CD4-positive, alpha-beta T cell treated with Interleukin-15 for 4 hours (primary cell): ENCODE data around the gene CROCC2.

Experiments
- DNase-seq: peaks from one replicate; pipeline ENCODE4 v3.0.0-alpha.2; 2020; ENCODE audit warnings: low spot score

CROCC2 gene

GRCh38 chr2:240921311-240921994 lies 15.3 kb downstream of the CROCC2 start:
- DNase-seq, result no peak

GRCh38 chr2:240921995-240922244 lies 15.8 kb downstream of the CROCC2 start:
- DNase-seq, result no peak

DNA sequence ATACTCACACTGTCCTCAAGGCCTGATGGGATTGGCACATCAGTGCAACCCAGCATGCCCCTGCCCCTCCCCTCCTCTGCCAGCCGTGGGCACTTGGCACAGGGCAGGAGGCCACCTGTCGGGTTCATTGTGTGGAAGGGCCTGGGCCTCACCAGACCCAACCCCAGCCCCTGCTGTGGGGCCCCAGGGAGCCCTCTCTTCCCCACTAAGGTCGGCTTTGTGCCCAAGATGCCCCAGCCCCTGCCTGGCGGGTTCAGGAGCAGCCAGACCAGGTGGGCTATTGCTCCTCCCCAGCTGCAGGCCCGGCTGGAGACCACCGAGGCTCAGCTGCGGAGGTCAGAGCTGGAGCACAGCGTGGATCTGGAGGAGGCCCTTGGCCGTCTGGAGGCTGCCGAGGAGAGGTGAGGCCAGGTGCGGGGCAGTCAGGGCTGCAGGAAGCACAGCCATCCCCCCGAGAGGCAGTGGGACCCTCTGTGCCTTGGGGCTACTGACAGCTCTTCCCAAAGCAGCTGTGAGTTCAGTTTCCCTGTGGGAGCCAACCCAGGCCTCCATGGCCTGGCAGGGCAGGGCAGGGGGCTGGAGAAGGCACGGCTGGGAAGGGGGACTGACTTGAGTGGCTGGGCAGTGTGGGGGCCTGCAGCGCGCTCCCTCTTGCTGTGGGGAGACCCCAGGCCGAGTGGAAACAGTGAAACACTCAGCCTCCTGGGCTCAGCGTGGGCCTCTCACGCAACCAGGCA lies 16.3 kb downstream of the CROCC2 start:
- DNase-seq, result no peak

GRCh38 chr2:240922982-240923537 lies 16.9 kb downstream of the CROCC2 start:
- DNase-seq, result no peak

GRCh38 chr2:240925191-240925567 lies 19.0 kb downstream of the CROCC2 start:
- no peak for DNase-seq

- no peak for DNase-seq
These were observed 19.7 kb downstream of the CROCC2 start for GRCh38 chr2:240925568-240926515.

GRCh38 chr2:240926516-240927389 lies 20.6 kb downstream of the CROCC2 start:
- no peak for DNase-seq

GRCh38 chr2:240927390-240927781 lies 21.2 kb downstream of the CROCC2 start:
- no peak for DNase-seq

DNA sequence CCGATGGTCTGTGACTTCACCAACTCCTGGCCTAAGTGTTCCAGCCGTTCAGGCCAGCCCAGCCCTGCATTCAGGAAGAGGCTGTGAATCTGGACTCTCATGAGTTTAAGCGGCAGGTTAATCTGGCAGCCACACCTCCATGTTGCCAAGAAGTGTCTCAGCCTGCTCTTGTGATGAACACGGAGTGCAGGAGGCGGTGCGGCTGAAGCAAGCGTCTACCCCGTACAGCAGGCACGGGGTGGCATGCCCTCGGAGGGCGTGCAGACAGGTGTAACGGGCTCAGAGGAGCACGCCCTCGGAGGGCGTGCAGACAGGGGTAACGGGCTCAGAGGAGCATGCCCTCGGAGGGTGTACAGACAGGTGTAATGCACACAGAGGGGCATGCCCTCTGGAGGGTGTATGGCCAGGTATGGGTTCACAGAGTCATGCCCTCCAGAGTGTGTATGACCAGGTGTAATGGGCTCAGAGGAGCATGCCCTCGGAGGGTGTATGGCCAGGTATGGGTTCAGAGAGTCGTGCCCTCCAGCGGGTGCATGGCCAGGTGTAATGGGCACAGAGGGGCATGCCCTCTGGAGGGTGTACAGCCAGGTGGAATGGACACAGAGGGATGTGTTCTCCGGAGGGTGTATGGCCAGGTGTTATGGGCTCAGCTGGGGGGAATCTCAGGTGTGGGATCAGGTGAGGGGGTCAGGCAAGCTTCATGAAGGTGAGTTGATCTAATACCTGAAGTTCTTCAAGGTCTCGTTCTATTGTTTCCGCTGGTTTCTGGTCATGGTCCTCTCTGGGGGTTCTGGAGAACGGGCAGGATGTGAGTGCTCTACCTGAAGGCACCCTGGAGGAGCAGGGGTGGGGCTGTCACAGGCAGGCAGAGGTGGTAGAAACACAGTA lies 22.6 kb downstream of the CROCC2 start:
- no peak for DNase-seq

GRCh38 chr2:240929364-240930095 lies 23.4 kb downstream of the CROCC2 start:
- DNase-seq, result no peak

GRCh38 chr2:240930096-240930630 lies 24.0 kb downstream of the CROCC2 start:
- DNase-seq, result no peak

DNA sequence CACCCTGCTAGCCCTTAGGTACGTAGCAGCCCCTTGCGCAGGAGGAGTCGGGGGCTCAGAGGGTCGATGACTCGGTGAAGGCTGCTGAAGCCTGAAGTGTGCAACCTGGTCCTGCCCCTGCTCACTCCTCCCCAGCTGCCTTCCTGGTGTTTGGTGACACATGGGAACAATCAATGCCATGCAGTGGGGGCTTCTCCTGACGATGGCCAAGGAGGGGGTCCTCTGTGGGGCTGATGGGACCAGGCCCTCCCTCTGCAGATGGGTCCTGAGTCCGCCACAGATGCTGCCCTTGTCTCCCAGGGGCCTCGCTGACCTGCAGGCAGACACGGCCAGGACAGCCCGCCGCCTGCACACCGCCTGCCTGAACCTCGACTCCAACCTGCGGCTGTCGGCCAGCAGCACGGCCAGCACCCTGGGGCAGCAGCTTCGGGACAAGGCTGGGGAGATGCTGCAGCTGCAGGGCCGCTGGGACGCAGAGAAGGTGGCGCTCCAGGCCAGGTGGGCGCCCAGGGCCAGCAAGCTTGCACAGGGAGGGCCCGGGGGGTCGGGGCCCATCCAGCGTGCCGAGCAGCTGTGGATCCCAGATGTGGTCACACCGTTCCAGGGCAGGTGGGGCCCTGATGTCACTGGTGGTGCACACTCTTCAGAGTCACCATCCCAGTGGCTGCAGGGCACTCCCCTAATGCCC lies 24.6 kb downstream of the CROCC2 start:
- DNase-seq, result no peak

GRCh38 chr2:240931319-240931949 lies 25.3 kb downstream of the CROCC2 start:
- no peak for DNase-seq

DNA sequence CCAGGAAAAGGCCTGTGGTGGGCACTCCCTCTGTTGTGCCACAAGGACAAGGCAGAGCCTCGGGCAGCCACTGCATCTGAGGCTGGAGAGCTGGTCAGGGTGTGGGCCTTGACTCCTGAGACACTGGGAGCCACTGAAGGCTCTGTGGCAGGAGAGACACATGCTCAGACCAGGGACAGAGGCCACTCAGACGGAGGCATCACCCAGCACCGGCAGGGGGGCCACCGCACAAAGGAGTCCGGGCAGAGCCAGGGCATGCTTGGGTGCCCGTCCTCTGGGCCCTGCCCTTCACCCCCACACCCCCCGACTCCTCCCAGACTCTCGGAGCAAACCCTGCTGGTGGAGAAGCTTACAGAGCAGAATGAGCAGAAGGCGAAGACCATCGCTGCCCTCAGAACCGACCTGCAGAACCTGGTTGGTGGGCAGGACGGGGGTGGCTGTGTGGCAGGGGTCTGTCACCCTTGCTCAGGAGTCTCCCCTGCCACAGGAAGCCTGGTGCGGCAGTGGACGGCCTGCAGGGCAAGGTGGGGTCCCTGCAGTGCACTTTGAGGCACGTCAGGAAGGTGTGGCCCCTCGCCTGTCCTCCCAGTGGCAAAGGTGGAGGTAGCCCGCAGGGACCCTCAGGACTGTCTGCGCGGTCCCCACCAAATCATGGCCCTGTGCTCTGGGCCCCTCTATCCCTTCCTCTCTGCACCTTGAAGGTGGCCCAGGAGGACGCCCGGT lies 26.0 kb downstream of the CROCC2 start:
- no peak for DNase-seq

DNA sequence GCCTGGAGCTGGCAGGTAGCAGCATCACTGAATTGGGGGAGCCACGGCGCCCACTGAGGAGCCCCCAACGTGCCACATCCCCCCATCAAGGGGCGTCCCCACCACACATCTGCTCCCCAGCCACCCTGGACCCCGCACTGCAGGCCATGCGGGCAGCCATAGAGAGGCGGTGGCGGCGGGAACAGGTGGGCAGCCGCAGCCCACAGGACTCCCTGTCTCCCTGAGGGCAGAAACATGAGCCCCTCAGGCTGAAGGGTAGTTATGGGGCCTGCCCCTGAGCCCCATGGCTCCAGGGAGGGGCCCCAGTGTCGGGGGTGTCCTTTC lies 26.6 kb downstream of the CROCC2 start:
- DNase-seq, result no peak

DNA sequence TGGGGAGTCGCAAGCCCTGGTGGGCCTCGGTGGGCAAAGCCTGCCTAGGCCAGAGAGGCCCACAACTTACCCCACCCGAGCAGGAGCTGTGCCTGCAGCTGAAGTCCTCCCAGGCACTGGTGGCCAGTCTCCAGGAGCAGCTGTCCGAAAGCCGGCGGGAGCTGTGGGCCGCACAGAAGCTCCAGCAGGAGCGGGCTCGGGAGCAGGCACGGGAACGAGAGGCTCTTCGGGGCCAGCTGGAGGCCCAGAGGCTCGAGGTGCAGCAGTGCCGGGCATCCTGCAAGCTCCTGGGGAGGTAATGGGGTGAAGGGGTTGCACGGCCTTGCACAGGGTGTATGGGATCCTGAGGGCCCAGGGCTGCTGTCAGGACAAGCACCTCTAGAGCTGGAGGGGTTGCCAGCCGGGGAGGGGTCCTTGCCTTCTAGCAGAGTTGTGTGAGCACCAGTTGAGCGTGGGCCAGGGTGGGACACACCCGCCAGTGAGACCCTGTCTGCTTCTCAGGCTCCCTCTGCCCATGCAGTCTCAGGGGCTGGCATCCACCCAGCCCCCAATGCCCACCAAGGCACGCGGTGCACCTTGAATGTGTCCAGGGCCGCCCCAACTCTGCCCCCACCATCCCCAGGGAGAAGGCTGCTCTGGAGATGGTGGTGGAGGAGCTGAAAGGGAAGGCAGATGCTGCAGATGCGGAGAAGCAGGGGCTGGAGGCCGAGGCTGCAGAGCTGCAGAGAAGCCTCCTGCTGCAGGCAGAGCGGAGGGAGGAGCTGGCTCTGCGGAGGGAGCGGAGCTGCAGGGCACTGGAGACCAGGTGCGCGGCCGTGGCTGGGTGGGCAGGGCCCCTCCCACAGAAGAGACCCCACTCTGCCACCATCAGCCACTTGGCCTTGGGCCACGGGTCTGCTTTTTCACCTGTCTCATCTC lies 27.2 kb downstream of the CROCC2 start:
- DNase-seq, result no peak
